ENCODE results near the gene POC1B.

Gene POC1B

DNA sequence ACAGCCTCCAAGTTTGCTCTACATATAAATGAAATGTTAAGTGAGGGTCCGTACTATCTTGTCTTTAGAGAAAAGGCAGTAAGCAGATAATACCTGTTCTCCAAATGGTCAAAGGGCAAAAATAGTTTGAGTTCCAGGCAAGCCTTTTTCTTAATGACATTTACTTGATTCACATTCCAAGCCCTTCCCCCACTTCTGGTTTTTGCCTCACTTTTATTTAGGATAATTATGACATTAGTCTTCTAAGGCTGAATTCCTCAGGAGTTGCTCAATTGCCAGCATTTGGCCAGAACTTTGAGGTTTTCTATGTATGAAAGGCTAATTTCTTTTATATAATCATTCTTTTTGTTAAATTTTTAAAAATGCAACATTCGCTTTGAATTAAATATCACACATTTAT, 111.0 kb downstream of the POC1B start:
- DNase-seq, result no peak

DNA sequence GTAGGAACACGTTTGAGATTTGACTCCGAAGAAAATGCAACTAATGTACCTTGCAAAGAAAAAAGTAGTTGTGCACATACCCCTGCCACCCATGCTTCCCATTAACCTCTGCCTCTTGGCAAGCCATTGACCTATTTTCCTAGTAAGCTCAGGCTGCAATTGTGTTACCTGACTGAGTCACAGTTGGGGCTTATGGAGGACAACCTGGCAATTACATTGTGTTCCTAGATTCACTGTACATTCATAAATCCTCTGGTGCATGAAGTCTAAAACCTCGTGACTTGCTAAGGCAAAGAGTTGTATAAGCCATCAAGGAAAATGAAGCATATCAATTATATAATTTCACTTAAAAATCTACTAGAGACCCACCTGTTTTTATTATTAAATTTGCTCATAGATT, 111.5 kb downstream of the POC1B start:
- no peak for DNase-seq

GRCh38 chr12:89413234-89413633, 112.6 kb downstream of the POC1B start:
- no peak for DNase-seq

DNA sequence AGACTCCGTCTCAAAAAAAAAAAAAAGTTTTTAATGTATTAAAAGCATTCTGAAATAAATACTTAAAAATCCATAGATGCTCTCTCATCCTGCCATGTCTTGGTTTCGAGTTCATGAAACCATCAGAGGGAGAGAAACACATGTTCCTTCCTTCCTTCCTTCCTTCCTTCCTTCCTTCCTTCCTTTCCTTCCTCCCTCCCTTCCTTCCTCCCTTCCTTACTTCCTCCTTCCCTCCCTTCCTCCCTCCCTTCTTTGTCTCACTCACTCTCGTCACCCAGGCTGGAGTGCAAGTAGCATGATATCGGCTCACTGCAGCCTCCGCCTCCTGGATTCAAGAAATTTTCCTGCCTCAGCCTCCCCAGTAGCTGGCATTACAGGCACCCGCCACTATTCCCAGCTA, 113.2 kb downstream of the POC1B start:
- DNase-seq, result no peak

DNA sequence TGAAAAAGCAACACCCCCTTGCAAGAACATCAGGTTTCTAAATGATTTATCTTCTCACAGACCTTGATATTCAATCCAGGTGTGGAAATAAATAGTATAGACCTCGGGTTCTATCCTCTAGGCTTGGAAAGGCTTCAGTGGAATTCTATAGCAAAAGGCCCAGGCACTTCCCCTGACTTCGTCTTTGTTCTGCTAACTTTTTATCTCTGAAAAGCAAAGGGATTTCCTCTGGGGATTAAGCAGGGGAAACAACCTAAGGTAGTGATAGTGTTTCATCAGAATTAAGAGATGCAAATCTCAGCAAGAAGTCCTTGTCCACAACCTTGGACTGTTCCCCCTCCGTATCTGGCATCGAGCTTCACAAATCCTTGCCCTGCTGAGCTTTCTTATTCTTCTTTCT, 114.0 kb downstream of the POC1B start:
- DNase-seq, result no peak

DNA sequence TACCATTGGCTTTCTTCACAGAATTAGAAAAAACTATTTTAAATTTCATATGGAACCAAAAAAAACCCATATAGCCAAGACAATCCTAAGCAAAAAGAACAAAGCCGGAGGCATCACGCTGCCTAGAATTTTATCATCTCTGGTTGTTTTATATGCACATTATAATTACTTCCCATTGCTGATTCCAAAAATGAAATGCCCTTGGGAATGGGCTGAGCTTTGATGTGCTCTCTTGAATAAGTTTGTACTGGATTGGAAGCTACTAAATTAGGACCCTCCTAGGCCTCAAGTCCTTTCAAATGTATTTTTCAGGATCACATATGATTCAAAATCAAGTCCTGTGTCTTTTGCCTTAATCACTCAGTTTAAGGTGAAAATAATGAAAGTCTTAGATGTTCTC, 114.6 kb downstream of the POC1B start:
- DNase-seq, result no peak

DNA sequence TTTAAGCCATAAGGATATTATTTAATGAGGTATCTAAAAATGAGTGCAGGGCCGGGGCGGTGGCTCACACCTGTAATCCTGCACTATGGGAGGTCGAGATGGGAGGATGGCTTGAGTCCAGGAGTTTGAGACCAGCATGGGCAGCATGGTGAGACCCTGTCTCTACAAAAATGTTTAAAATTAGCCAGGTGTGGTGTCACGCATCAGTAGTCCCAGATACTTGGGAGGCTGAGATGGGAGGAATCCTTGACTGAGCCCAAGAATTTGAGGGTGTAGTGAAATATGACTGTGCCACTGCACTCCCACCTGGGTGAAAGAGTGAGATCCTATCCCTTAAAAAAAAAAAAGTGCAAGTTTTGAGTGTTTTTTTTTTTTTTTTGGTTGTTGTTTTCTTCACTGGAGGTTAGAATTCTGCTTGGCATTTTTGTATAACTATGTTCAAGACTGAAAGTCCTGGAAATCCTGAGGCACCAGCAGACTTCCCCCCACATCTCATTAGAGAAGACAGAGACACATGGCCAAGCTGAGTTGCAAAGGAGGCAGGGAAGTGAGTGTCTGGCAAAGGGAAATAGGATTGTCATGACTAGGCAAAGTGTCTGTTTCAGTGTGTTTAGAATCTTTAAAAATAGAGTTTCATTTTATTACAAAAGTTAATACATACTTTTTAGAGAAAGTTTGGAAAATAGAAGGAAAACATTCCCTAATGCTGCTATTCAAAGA, 120.1 kb downstream of the POC1B start:
- DNase-seq, result no peak

GRCh38 chr12:89401433-89402058, 124.3 kb downstream of the POC1B start:
- DNase-seq, result no peak

GRCh38 chr12:89400415-89400814, 125.4 kb downstream of the POC1B start:
- DNase-seq, result no peak

- no peak for DNase-seq
These were observed 130.1 kb downstream of the POC1B start for GRCh38 chr12:89395712-89396111.

GRCh38 chr12:89393551-89394121, 132.2 kb downstream of the POC1B start:
- no peak for DNase-seq

GRCh38 chr12:89392391-89392790, 133.5 kb downstream of the POC1B start:
- DNase-seq, result no peak

DNA sequence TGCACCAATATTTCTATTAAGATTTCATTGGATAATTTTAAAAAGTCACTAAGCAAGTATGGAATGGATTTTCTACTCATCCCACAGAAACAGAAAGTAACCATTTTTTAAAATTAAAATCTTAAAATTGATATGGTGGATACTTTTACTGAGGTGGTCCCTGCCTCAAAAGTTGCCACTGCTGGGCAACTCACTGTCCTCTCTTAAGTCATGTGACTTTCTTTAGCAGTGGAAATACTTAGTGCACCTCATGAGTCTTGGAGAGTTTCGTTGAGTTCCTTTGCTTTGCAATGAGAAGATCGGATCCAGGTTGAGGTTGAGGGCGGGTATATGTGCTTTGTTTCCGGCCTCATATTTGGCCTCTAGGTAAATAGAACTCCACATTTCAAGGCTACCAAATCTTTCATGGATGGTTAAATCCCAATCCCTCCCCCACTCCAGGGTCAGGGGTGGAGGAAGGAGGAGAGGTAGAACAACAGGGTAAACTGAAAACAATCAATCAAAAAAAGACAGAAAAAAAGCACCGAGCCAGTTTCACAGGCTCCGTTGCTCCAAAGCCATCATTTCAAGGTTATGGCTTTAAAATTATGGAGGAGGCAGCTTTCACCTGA, 134.0 kb downstream of the POC1B start:
- no peak for DNase-seq

DNA sequence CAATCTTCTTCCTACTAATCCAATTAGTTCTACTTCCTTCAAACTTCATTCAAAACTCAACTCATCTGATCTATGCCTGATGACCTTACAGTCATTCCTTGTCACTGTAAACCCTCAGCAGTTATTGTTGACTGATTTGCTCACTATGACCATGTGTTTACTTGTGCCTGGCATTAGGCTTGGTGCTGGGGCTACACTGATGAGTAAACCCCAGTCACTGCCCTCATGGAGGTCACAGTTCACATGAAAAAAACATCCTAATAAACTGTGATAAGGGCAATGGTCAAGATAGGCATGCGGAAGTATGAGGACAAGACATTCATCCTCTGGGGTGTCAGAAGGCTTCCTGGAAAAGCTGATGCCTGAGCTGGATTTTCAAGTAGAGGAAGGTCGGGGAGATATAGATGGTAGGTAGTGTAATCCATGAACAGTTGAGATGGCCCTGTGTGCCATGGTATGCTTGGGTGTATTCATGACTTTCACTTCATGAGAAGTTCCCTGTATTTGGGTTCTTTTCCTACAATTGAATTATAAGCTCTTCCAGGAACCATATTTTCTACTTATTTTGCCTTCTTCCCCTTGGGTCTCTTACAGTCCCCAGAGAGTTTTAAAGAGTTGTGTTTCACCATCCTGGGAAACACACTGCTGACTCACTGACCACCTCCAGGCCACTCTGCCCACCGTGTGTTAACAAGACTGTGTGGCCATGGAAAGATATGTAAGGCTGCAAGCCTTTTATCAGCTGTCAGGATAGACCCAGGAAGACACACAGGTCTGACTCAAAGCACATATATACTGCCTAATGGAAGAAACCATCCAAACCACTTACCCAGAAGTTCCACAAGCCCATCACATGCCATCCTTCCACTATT, 134.8 kb downstream of the POC1B start:
- no peak for DNase-seq

DNA sequence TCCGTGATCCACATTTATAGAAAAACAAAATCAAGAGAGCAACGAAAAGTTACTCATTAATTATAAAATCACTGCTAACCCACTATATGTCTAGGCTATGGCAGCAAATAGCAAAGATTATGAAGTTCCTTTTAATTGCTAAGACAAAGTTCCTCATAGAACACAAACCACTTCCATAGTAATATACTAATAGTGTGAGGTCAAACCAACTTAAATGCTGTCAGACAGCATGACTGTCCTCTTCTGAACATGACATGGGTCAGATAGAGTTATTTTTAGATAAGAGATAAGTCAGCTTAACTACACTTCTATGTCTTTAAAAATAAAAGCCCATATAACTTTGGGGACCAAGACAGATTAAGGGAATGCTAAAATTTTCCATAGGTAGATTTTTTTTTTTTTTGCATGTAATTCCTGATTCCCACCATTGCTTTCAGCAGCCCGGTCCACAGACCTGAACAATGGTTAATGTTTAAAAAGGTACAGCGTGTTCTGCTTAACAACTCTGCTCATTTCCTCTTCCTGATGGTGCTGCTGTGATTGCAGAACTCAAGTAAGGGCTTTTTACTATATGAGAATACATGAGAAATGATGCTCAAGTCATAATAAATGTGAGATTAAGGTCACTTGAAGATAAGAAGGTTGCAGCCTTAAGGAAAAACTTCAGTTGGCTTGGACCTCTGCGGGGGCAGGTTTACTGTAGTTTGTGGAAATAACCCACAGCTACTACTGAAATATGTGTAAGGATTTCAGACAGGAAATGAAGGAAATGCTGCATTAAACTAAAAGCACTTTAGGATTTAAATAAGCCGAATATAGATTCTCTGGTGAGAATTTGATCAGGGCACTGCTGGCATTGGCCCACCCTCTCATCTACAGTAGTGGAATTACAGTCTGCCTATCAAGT, 135.8 kb downstream of the POC1B start:
- DNase-seq, result no peak

DNA sequence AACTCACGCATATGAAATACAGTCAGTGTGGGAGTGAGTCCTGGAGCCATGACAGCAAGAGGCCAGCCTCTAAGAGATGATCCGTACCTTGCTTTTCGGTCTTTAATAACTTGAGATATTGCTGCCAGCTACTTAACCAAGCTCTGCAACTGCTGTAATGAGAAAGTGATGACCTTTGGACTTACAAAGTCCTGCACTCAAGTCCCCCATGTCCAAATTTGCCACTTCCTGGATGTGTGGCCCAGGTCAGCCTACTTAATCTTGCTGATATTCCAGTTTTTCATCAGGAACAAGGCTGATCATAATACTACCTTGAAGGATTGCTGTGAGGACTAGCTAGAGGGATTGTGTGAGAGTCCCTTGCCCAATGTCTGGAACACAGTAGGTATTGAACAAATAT, 139.7 kb downstream of the POC1B start:
- no peak for DNase-seq

GRCh38 chr12:89384807-89385206, 141.0 kb downstream of the POC1B start:
- no peak for DNase-seq

GRCh38 chr12:89384050-89384758, 141.6 kb downstream of the POC1B start:
- DNase-seq, result no peak

DNA sequence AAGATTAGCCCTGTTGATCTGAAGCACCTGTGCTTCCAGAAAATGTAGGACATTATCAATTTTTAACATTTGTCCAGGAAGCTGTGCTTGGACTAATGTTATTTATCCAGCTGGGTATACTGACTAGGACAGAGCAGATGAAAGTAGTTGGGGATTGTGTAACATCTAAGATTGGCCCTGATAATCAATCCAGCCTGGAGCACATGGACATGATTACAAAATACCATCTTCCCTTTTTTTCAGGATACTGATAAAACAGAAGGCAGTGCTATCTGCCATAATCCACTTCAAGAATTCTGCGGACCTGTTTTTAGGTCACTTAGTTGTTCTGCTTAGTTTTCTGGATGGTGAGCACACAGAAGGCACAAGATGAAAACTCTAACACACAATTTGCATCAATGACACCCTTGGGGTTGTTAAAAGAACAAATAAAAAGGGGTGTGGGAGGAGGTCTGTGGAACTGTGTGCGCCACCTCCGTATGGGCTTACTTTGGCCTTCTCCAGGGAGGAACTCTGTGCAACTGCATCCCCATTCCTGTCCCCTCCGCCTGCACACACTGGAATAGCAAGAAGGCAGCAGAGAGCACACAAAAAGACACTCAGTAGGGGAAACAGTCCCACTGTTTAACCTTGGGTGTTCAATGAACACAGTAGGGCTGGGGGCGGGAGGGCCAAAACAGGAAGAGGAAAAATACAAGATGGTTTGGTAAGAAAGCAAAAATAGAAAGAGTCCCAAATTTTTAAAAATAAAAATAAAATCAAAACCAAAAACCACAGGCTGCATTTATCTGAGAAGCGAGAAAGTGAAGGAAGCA, 142.4 kb downstream of the POC1B start:
- no peak for DNase-seq

- no peak for DNase-seq
These were observed 143.5 kb downstream of the POC1B start for GRCh38 chr12:89382328-89382727.
